WTC11 (cell line): ENCODE results near the gene NAXE. TPM values are rescaled to one million over a fixed set of nuclear protein-coding genes. Genes with fewer than 3 reads are reported as not detected.

ENCODE experiments used
- ATAC-seq: fragments of 200-7000 bp; cut with Tn5 transposase; 2 replicates; pipeline ENCODE4 v1.10.0; 2021; ENCODE audit warnings: mild to moderate bottlenecking, moderate library complexity
- CTCF ChIA-PET: fragments of 300-600 bp; sonication (Branson Sonifier 250); formaldehyde crosslinking; loops from one replicate; lab custom pipeline; 2021; ENCODE audit warnings: antibody characterized with exemption; lab: Charles Lee
- POLR2A ChIA-PET: fragments of 350-600 bp; sonication (Branson Sonifier 250); formaldehyde crosslinking; loops from one replicate; lab custom pipeline; 2021; ENCODE audit warnings: antibody characterized with exemption; lab: Charles Lee
- DNase-seq: peaks from one replicate; pipeline ENCODE4 v3.0.0; 2021; ENCODE audit warnings: low spot score
- H3K27ac Mint-ChIP-seq: 2 replicates; pipeline ENCODE4 v1.8.0; 2021; ENCODE audit warnings: mixed read lengths
- H3K27me3 Mint-ChIP-seq: 2 replicates; pipeline ENCODE4 v1.8.0; 2021; ENCODE audit warnings: low read depth, mild to moderate bottlenecking, moderate library complexity, mixed read lengths
- H3K36me3 Mint-ChIP-seq: 2 replicates; pipeline ENCODE4 v1.8.0; 2021; ENCODE audit warnings: mixed read lengths
- H3K4me1 Mint-ChIP-seq: 2 replicates; pipeline ENCODE4 v1.8.0; 2022; ENCODE audit warnings: mixed read lengths
- H3K4me3 Mint-ChIP-seq: 2 replicates; pipeline ENCODE4 v1.8.0; 2021; ENCODE audit warnings: mild to moderate bottlenecking, moderate library complexity, mixed read lengths
- H3K9me3 Mint-ChIP-seq: 2 replicates; pipeline ENCODE4 v1.8.0; 2021; ENCODE audit warnings: mixed read lengths
- AFF4 ChIP-seq: sonication (generic); formaldehyde crosslinking; IDR thresholded peaks from 2 replicates; pipeline ENCODE4 v1.8.1; 2023; ENCODE audit warnings: mild to moderate bottlenecking, missing genetic modification reagents, borderline replicate concordance
- CREM ChIP-seq: sonication (generic); formaldehyde crosslinking; IDR thresholded peaks from 2 replicates; pipeline ENCODE4 v1.8.1; 2022; ENCODE audit warnings: mild to moderate bottlenecking, missing genetic modification reagents, moderate library complexity
- CTCF ChIP-seq: fragments of 200-600 bp; IDR thresholded peaks from 2 replicates; pipeline ENCODE4 v1.8.0; 2022; ENCODE audit warnings: antibody characterized with exemption
- E2F1 ChIP-seq: sonication (generic); formaldehyde crosslinking; IDR thresholded peaks from 2 replicates; pipeline ENCODE4 v1.8.0; 2022; ENCODE audit warnings: mild to moderate bottlenecking, missing genetic modification reagents
- FOXJ3 ChIP-seq: sonication (generic); formaldehyde crosslinking; IDR thresholded peaks from 2 replicates; pipeline ENCODE4 v1.9.0; 2021; ENCODE audit warnings: missing genetic modification reagents, mild to moderate bottlenecking, borderline replicate concordance
- FOXP1 ChIP-seq: sonication (generic); formaldehyde crosslinking; IDR thresholded peaks from 2 replicates; pipeline ENCODE4 v1.8.0; 2022; ENCODE audit warnings: missing genetic modification reagents, mild to moderate bottlenecking, moderate library complexity, borderline replicate concordance
- IRF2 ChIP-seq: sonication (generic); formaldehyde crosslinking; IDR thresholded peaks from 2 replicates; pipeline ENCODE4 v1.8.0; 2022; ENCODE audit warnings: low read depth, missing genetic modification reagents, borderline replicate concordance
- MXD4 ChIP-seq: fragments of 250-450 bp; sonication (Bioruptor Pico); IDR thresholded peaks from 2 replicates; pipeline ENCODE4 v1.8.0; 2021; ENCODE audit warnings: mild to moderate bottlenecking, moderate library complexity, borderline replicate concordance
- RELA ChIP-seq: sonication (generic); formaldehyde crosslinking; IDR thresholded peaks from 2 replicates; pipeline ENCODE4 v1.8.1; 2022; ENCODE audit warnings: missing genetic modification reagents, mild to moderate bottlenecking, borderline replicate concordance
- SOX15 ChIP-seq: fragments of 250-450 bp; sonication (Bioruptor Pico); IDR thresholded peaks from 2 replicates; pipeline ENCODE4 v1.9.0; 2021; ENCODE audit warnings: mild to moderate bottlenecking
- ZBTB21 ChIP-seq: sonication (generic); formaldehyde crosslinking; IDR thresholded peaks from 2 replicates; pipeline ENCODE4 v1.8.1; 2023; ENCODE audit warnings: mild to moderate bottlenecking, missing genetic modification reagents, borderline replicate concordance
- ZNF263 ChIP-seq: sonication (generic); formaldehyde crosslinking; IDR thresholded peaks from 2 replicates; pipeline ENCODE4 v1.8.1; 2022; ENCODE audit warnings: low read depth, mild to moderate bottlenecking, moderate library complexity, missing genetic modification reagents
- ZNF317 ChIP-seq: sonication (generic); formaldehyde crosslinking; IDR thresholded peaks from 2 replicates; pipeline ENCODE4 v1.8.1; 2023; ENCODE audit warnings: low read depth, mild to moderate bottlenecking, moderate library complexity, missing genetic modification reagents, borderline replicate concordance
- ZNF512 ChIP-seq: sonication (generic); formaldehyde crosslinking; IDR thresholded peaks from 2 replicates; pipeline ENCODE4 v1.8.1; 2022; ENCODE audit warnings: missing genetic modification reagents, borderline replicate concordance
- ZSCAN18 ChIP-seq: fragments of 250-450 bp; sonication (Bioruptor Pico); IDR thresholded peaks from 2 replicates; pipeline ENCODE4 v2.1.2; 2022; ENCODE audit warnings: mild to moderate bottlenecking, moderate library complexity
- total RNA-seq: library from RNA; stranded (reverse); gene quantifications from 3 replicates; pipeline ENCODE4 v1.2.3, GENCODE V29; 2021

NAXE gene
- total RNA-seq, 1 experiment from 2014 or later, result 81.6 TPM

- H3K27ac Mint-ChIP-seq, result no peak overlapping the region; the same call in 1 of the 2 replicates
Observed at GRCh38 chr1:156543066-156543465, 48.5 kb upstream of the NAXE start.

More at GRCh38 chr1:156543066-156543465, 48.5 kb upstream of the NAXE start:
- no peak for TF ChIP-seq ZNF317 (CRISPR knock-in tag)
- no peak for TF ChIP-seq SOX15 (CRISPR knock-in tag)
- no peak for TF ChIP-seq ZSCAN18 (CRISPR knock-in tag)
- no peak for TF ChIP-seq FOXJ3
- TF ChIP-seq CREM (CRISPR knock-in tag), result no peak
- TF ChIP-seq AFF4, result no peak
- TF ChIP-seq RELA (CRISPR knock-in tag), result no peak
- no peak for TF ChIP-seq ZNF263 (CRISPR knock-in tag)
- TF ChIP-seq ZNF512 (CRISPR knock-in tag), result no peak
- no peak for TF ChIP-seq MXD4 (CRISPR knock-in tag)
- no peak for TF ChIP-seq FOXP1 (CRISPR knock-in tag)
- TF ChIP-seq IRF2 (CRISPR knock-in tag), result no peak
- TF ChIP-seq CTCF, result no peak
- no peak for TF ChIP-seq ZBTB21
- no peak for TF ChIP-seq E2F1 (CRISPR knock-in tag)
- ChIA-PET CTCF (no interaction called here), POLR2A (no interaction called here)
- no peaks in the 10 kb centered on the region for H3K27me3 Mint-ChIP-seq
- peaks cover 42% of the 10 kb centered on the region for H3K36me3 Mint-ChIP-seq
- DNase-seq, result no peak
- H3K9me3 Mint-ChIP-seq, result no peaks in the 10 kb centered on the region
- H3K4me1 Mint-ChIP-seq, result peaks cover 9% of the 10 kb centered on the region; the same call in 1 of the 2 replicates
- no peak for ATAC-seq
- no peak overlapping the region for H3K4me3 Mint-ChIP-seq
